Central memory CD8-positive, alpha-beta T cell (primary cell): ENCODE measurements around the gene RGS14.

Experiments used
- ATAC-seq: fragments of 150-1000 bp; cut with Tn5 transposase; replicated peaks from 2 replicates; pipeline ENCODE4 v1.10.0; 2022; ENCODE audit warnings: mild to moderate bottlenecking, moderate FRiP score, moderate number of reproducible peaks; ENCODE audit not compliant: poor library complexity, severe bottlenecking; ENCODE audit errors: extremely low read depth
- DNase-seq, 2 donors: peaks; one replicate each; pipeline ENCODE4 v3.0.0; 2021; ENCODE audit warnings: low spot score in 2 of 2
- H3K27ac Mint-ChIP-seq: one replicate; pipeline ENCODE4 v1.8.0; 2022; ENCODE audit warnings: low read depth, mild to moderate bottlenecking, moderate library complexity, mixed read lengths
- H3K27me3 Mint-ChIP-seq: one replicate; pipeline ENCODE4 v1.8.0; 2022; ENCODE audit warnings: mixed read lengths
- H3K36me3 Mint-ChIP-seq: one replicate; pipeline ENCODE4 v1.8.0; 2022; ENCODE audit warnings: mild to moderate bottlenecking, moderate library complexity, mixed read lengths; ENCODE audit not compliant: insufficient read depth
- H3K4me1 Mint-ChIP-seq: one replicate; pipeline ENCODE4 v1.8.0; 2022; ENCODE audit warnings: mixed read lengths
- H3K4me3 Mint-ChIP-seq: one replicate; pipeline ENCODE4 v1.8.0; 2022; ENCODE audit warnings: mild to moderate bottlenecking, moderate library complexity, mixed read lengths
- H3K9me3 Mint-ChIP-seq: one replicate; pipeline ENCODE4 v1.8.0; 2022; ENCODE audit warnings: mixed read lengths

Gene RGS14

DNA sequence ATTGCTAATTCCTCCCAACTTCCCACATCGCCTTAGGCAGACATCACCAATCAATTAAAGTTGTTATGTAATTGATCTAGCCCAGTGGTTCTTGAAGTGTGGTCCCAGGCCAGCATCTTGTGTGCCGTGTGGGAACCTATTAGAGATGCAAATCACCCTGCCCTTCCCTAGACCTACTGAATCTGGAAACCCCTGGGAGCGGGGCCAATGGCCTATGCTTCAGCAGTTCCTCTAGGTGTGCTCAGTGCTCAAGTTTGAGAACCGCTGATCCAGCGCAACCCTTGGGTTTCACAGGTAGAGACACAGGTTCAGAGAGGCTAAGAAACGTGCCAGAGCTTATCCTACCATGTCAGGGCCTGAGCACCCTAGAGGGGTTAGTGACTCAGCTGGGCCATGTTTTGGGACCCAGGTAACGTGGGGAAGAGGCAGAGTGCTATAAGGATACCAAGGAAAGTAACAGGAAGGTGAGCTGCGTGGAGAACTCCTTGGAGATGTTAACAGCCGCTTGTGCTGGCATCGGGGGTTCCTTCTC, 30.9 kb downstream of the RGS14 start:
- no peak for ATAC-seq
- peak overlapping the region; percentile 59 for H3K4me3 Mint-ChIP-seq
- H3K4me1 Mint-ChIP-seq, result peaks cover 51% of the 10 kb centered on the region

GRCh38 chr5:177389241-177390169, 31.8 kb downstream of the RGS14 start:
- peak overlapping the region; percentile 93 for H3K27ac Mint-ChIP-seq
- H3K4me1 Mint-ChIP-seq, result peaks cover 45% of the 10 kb centered on the region
- no peaks in the 10 kb centered on the region for H3K27me3 Mint-ChIP-seq
- DNase-seq (peak in 1 of 2 donors; percentile 50), ATAC-seq (peak; percentile 85)
- no peaks in the 10 kb centered on the region for H3K9me3 Mint-ChIP-seq
- H3K4me3 Mint-ChIP-seq, result peak overlapping the region; percentile 59
- no peaks in the 10 kb centered on the region for H3K36me3 Mint-ChIP-seq

More for the DNA sequence above, 30.9 kb downstream of the RGS14 start:
- Mint-ChIP-seq H3K27ac (peak overlapping the region; percentile 93), H3K36me3 (no peaks in the 10 kb centered on the region), H3K27me3 (no peaks in the 10 kb centered on the region), H3K9me3 (no peaks in the 10 kb centered on the region)
- DNase-seq, result no peak

DNA sequence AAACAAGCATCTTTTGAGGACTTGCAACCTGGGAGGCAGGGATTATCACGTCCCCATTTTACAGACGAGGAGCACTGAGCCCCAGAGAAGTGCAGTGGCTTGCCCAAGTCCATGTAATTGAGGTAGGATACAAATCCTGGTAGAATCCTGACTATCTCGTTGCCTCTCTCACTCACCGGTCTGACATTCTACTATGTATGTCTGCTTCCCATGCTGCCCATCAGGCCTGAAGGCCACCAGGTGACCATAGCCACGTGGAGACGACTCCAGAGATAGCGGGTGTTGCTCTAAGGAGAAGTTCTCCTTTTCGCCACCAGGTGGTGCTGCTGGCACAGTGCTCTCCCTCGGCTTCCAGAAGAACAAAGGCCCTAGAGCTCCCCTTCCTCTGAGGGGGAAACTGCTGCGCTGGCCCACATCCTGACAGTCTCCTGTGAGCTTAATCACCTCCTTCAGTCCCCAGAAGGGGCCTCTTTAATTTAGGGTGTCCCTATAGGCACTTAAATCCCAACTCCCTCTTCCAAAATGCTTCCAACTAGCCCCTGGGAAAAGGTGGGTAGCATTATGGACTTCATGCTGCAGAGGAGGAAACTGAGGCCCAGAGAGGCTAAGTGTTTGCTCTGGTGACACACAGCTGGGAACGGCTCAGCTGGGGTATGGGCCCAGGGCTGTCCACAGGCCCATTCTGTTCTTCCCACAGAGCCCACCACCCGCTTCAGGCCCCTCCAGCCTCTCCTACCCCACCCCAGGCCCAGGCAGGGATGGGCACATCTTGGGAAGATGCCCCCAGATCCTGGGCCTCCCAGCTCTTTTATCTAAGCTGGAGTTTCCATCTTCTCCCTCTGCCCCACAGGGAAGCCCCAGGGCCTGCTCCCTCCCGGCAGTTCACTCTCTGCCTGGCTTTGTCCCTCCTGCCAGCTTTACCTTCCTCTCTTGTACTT, 32.9 kb downstream of the RGS14 start:
- H3K4me3 Mint-ChIP-seq, result peak overlapping the region; percentile 59
- H3K27me3 Mint-ChIP-seq, result no peaks in the 10 kb centered on the region
- H3K27ac Mint-ChIP-seq, result peak overlapping the region; percentile 93
- DNase-seq (peak; percentile 86 to 88), ATAC-seq (peak; percentile 64)
- H3K4me1 Mint-ChIP-seq, result peaks cover 38% of the 10 kb centered on the region
- no peaks in the 10 kb centered on the region for H3K9me3 Mint-ChIP-seq
- H3K36me3 Mint-ChIP-seq, result no peaks in the 10 kb centered on the region

DNA sequence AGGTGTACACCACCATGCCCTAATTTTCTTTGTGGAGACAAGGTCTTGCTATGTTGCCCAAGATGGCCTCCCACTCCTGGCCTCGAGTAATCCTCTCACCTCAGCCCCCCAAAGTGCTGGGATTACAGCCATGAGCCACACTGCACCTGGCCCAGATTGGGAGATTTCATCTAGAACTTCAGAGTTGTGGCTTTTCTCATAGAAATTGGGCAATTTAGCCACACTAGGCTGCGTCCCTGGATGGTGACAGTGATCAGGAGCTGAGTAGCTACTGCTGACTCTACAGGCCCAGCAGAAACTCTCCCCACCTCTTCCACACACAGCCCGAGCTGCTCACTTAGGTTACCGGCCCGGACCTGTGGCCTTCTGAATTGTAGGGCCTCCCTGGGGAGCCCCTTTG, 35.0 kb downstream of the RGS14 start:
- DNase-seq, result no peak
- H3K27ac Mint-ChIP-seq, result no peak overlapping the region
- no peaks in the 10 kb centered on the region for H3K9me3 Mint-ChIP-seq
- ATAC-seq, result no peak
- H3K27me3 Mint-ChIP-seq, result no peaks in the 10 kb centered on the region
- peaks cover 37% of the 10 kb centered on the region for H3K4me1 Mint-ChIP-seq
- no peak overlapping the region for H3K4me3 Mint-ChIP-seq
- no peaks in the 10 kb centered on the region for H3K36me3 Mint-ChIP-seq

GRCh38 chr5:177393206-177393765, 35.6 kb downstream of the RGS14 start:
- H3K36me3 Mint-ChIP-seq, result no peaks in the 10 kb centered on the region
- H3K9me3 Mint-ChIP-seq, result no peaks in the 10 kb centered on the region
- peaks cover 33% of the 10 kb centered on the region for H3K4me1 Mint-ChIP-seq
- ATAC-seq (no peak), DNase-seq (no peak)
- H3K27ac Mint-ChIP-seq, result no peak overlapping the region
- H3K27me3 Mint-ChIP-seq, result no peaks in the 10 kb centered on the region
- no peak overlapping the region for H3K4me3 Mint-ChIP-seq

- H3K27me3 Mint-ChIP-seq, result no peaks in the 10 kb centered on the region
Measured at GRCh38 chr5:177393990-177394389, 36.3 kb downstream of the RGS14 start.

DNA sequence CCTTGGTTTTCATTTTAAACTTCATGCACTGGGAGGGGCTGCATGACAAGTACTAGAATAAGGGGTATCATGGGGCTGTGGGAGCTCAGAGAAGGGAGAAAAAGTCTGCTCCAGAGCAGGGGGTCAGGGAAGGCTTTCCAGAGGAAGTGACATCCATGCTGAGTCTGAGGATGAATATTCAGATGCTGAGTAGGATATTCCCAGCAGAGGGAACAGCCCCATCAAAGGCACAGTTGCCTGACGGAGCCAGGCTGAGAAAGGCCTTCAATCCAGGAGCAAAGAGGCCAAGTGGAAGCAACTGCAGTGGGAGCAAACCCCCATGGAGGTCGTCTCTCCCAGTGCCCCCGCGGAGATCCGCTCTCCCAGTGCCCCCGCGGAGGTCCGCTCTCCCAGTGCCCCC, 38.4 kb downstream of the RGS14 start:
- no peak for DNase-seq
- no peaks in the 10 kb centered on the region for H3K27me3 Mint-ChIP-seq
- H3K4me1 Mint-ChIP-seq, result peaks cover 5% of the 10 kb centered on the region
- ATAC-seq, result no peak
- no peak overlapping the region for H3K4me3 Mint-ChIP-seq
- H3K27ac Mint-ChIP-seq, result no peak overlapping the region
- H3K9me3 Mint-ChIP-seq, result no peaks in the 10 kb centered on the region
- H3K36me3 Mint-ChIP-seq, result no peaks in the 10 kb centered on the region

More at GRCh38 chr5:177393990-177394389, 36.3 kb downstream of the RGS14 start:
- no peak overlapping the region for H3K27ac Mint-ChIP-seq
- DNase-seq (no peak), ATAC-seq (no peak)
- H3K9me3 Mint-ChIP-seq, result no peaks in the 10 kb centered on the region
- peaks cover 26% of the 10 kb centered on the region for H3K4me1 Mint-ChIP-seq
- no peak overlapping the region for H3K4me3 Mint-ChIP-seq
- H3K36me3 Mint-ChIP-seq, result no peaks in the 10 kb centered on the region

DNA sequence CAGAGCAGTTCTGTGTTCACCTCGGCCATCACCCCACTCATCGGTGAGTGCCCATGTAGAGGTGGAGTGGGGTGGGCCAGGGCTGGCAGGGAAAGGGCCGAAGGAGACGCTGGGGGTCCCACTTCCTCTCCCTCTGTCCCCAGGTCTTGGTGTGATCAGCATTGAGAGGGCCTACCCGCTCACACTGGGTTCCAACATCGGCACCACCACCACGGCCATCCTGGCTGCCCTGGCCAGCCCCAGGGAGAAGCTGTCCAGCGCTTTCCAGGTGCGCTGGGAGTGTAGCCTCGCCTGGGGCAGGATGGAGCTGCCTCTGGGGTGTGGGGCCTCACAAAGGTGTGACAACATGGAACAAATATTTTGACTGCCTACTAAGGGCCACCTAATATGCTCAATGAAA, 39.1 kb downstream of the RGS14 start:
- Mint-ChIP-seq H3K36me3 (no peaks in the 10 kb centered on the region), H3K27me3 (no peaks in the 10 kb centered on the region), H3K4me1 (no peaks in the 10 kb centered on the region), H3K4me3 (no peak overlapping the region), H3K9me3 (no peaks in the 10 kb centered on the region), H3K27ac (no peak overlapping the region)
- DNase-seq (no peak), ATAC-seq (no peak)

- H3K36me3 Mint-ChIP-seq, result no peaks in the 10 kb centered on the region
- no peak overlapping the region for H3K4me3 Mint-ChIP-seq
- no peaks in the 10 kb centered on the region for H3K27me3 Mint-ChIP-seq
- ATAC-seq (no peak), DNase-seq (no peak)
- H3K27ac Mint-ChIP-seq, result no peak overlapping the region
- peaks cover 4% of the 10 kb centered on the region for H3K4me1 Mint-ChIP-seq
- H3K9me3 Mint-ChIP-seq, result no peaks in the 10 kb centered on the region
Measured at GRCh38 chr5:177397875-177398390, 40.2 kb downstream of the RGS14 start.

- Mint-ChIP-seq H3K4me3 (no peak within 1 kb of the TSS), H3K27me3 (no peaks in the 10 kb centered on the region), H3K36me3 (peaks cover 3% of the 10 kb centered on the region), H3K27ac (no peak within 1 kb of the TSS), H3K4me1 (peaks cover 20% of the 10 kb centered on the region), H3K9me3 (no peaks in the 10 kb centered on the region)
- DNase-seq (no peak), ATAC-seq (no peak)
Measured at GRCh38 chr5:177399997-177400868, 42.5 kb downstream of the RGS14 start, which contains the start of gene PFN3. PFN3 (minus strand) TSS chr5:177400661; CDS start chr5:177400576, 85 bp downstream.

DNA sequence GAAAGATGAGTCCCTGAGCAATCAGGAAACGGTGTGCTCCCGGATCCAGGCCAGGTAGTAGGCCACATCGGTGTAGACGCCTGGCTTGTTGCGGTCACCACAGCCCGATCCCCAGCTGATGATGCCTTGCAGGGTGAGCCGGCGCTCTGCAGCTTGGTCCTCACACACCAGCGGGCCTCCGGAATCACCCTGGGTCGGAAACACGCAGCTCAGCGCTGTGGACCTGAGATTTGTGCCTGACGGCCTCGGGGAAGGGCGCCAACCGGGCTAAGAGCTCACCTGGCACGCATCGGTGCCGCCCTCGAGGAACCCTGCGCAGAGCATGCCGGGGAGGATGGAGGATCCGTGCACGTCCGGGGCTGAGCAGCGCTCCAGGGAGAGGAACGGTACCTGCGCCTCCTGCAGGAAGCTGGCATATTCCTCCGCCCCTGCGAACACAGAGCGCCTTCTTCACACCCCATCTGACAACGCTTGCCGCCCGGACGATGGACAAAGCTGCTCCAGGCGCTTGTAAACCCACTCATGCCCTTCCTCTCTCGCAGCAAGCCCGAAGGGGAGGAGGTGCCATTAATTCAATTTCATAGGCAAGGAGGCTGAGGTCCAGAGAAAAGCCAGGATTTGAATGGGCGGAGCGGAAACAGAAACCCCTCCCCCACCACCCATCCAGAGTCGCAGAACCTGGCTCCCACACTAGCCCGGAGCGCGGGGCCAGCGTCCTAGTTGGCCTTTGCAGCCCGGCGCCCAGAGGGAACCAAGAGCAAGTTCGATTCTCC, 44.7 kb downstream of the RGS14 start:
- Mint-ChIP-seq H3K27ac (peak overlapping the region; percentile 68), H3K9me3 (no peaks in the 10 kb centered on the region), H3K4me1 (peaks cover 28% of the 10 kb centered on the region), H3K27me3 (no peaks in the 10 kb centered on the region), H3K36me3 (peaks cover 3% of the 10 kb centered on the region), H3K4me3 (peak overlapping the region; percentile 81)
- DNase-seq (no peak), ATAC-seq (no peak)
